Mesothelial cell of epicardium (in vitro differentiated cells): ENCODE measurements around the gene HUS1. TPM values are rescaled to one million over a fixed set of nuclear protein-coding genes. Genes with fewer than 3 reads are reported as not detected.
"Not testable (repeated sequence)": the region's sequence is repeated elsewhere in the genome, so short reads cannot be mapped to it uniquely, and the experiment has no call there.

Experiments
- DNase-seq, 2 experiments: peaks; one replicate each; pipeline ENCODE4 v3.0.0; 2021; ENCODE audit warnings: low spot score in 2 of 2; ENCODE audit not compliant: unreplicated experiment in 2 of 2
- H3K27ac Mint-ChIP-seq: 2 replicates; pipeline ENCODE4 v1.8.0; 2021; ENCODE audit warnings: mixed read lengths
- H3K27me3 Mint-ChIP-seq: 2 replicates; pipeline ENCODE4 v1.8.0; 2021; ENCODE audit warnings: low read depth, mixed read lengths
- H3K36me3 Mint-ChIP-seq: 2 replicates; pipeline ENCODE4 v1.8.0; 2021; ENCODE audit warnings: mixed read lengths
- H3K4me1 Mint-ChIP-seq: 2 replicates; pipeline ENCODE4 v1.8.0; 2021; ENCODE audit warnings: mixed read lengths
- H3K4me3 Mint-ChIP-seq: 2 replicates; pipeline ENCODE4 v1.8.0; 2021; ENCODE audit warnings: mild to moderate bottlenecking, moderate library complexity, mixed read lengths
- H3K9me3 Mint-ChIP-seq: 2 replicates; pipeline ENCODE4 v1.8.0; 2021; ENCODE audit warnings: mixed read lengths
- total RNA-seq: library from RNA; stranded (reverse); gene quantifications from 3 replicates; pipeline ENCODE4 v1.2.1, GENCODE V29; 2021
- TF ChIP-seq, protein P1 (sequence below): fragments of 200-600 bp; sonication (generic); IDR thresholded peaks from one replicate; pipeline ENCODE4 v1.5.0; 2021; ENCODE audit warnings: antibody characterized with exemption; ENCODE audit not compliant: unreplicated experiment

HUS1 gene
- total RNA-seq, 1 donor from 2014 or later = 39.7 TPM

GRCh38 chr7:48011323-48011722 lies 31.9 kb upstream of the HUS1 start:
- Mint-ChIP-seq H3K4me1 (peaks cover 15% of the 10 kb centered on the region), H3K27ac (no peak overlapping the region), H3K4me3 (no peak overlapping the region), H3K9me3 (no peaks in the 10 kb centered on the region), H3K36me3 (no peaks in the 10 kb centered on the region), H3K27me3 (no peaks in the 10 kb centered on the region)
- TF ChIP-seq, protein P1, sequence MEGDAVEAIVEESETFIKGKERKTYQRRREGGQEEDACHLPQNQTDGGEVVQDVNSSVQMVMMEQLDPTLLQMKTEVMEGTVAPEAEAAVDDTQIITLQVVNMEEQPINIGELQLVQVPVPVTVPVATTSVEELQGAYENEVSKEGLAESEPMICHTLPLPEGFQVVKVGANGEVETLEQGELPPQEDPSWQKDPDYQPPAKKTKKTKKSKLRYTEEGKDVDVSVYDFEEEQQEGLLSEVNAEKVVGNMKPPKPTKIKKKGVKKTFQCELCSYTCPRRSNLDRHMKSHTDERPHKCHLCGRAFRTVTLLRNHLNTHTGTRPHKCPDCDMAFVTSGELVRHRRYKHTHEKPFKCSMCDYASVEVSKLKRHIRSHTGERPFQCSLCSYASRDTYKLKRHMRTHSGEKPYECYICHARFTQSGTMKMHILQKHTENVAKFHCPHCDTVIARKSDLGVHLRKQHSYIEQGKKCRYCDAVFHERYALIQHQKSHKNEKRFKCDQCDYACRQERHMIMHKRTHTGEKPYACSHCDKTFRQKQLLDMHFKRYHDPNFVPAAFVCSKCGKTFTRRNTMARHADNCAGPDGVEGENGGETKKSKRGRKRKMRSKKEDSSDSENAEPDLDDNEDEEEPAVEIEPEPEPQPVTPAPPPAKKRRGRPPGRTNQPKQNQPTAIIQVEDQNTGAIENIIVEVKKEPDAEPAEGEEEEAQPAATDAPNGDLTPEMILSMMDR = no peak
- no peak for DNase-seq

DNA sequence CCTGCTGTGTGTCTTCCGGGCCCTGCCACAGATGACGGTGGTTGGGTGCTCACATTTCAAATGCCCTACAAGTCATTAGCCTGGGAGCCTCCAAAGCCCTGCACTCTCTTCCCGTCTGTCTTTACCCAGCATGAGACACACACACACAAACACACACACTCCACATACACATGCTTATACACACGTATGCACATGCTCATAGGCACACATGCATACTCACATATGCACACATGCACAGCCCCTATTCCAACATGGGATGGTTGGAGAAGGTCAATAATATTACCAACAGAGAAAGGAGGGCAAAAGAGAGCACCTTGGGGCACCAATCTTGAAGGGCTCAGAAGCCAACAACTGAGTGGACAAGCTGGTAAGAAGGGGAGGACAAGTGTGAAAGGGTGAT lies 30.5 kb upstream of the HUS1 start:
- H3K4me1 Mint-ChIP-seq = peaks cover 8% of the 10 kb centered on the region
- no peak overlapping the region for H3K4me3 Mint-ChIP-seq

DNA sequence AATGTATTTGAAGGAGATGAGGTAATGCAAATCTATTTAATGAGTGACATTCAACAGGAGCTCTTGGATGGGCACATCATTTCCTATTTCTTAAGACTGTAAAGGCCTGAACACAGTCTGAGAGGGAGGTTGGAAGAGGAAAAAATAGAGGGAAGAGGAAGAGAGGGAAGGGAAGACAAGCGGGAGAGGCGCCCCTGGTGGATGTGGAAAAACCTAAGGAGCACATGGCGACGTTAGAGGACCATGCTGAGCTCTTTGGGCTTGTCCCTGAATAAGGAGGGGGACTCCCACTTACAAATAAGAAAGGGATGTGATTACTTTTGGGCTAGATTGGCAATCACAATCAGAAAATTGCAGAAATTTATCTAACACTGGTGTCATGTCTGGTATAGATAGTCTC lies 29.8 kb upstream of the HUS1 start:
- Mint-ChIP-seq H3K4me3 (no peak overlapping the region), H3K36me3 (no peaks in the 10 kb centered on the region), H3K9me3 (no peaks in the 10 kb centered on the region)

More for the DNA sequence above, 30.5 kb upstream of the HUS1 start:
- no peak for DNase-seq
- TF ChIP-seq, protein P1 = no peak
- Mint-ChIP-seq H3K9me3 (no peaks in the 10 kb centered on the region), H3K27ac (no peak overlapping the region), H3K36me3 (no peaks in the 10 kb centered on the region), H3K27me3 (no peaks in the 10 kb centered on the region)

DNA sequence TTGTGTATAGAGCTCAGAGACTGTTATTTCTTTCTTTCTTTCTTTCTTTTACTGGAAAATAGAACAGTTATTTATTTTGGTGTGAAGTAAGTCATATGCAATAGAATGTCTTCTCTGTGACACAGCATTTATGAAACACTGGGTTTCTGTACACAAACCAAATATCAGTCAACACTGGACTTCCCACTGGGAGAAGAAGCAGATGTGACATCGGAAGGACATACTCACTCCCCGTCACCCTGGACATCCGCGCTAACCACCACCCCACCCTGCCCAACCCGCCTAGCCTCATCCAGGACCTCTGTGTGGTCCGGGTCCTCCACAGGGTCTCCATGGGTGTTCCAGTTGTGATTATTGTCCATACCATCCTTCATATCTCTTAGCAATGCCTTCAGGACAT lies 27.5 kb upstream of the HUS1 start:
- H3K27me3 Mint-ChIP-seq = no peaks in the 10 kb centered on the region
- H3K4me3 Mint-ChIP-seq = no peak overlapping the region
- TF ChIP-seq, protein P1 = no peak

More for the DNA sequence above, 29.8 kb upstream of the HUS1 start:
- no peak overlapping the region for H3K27ac Mint-ChIP-seq
- no peaks in the 10 kb centered on the region for H3K27me3 Mint-ChIP-seq
- peaks cover 12% of the 10 kb centered on the region for H3K4me1 Mint-ChIP-seq
- DNase-seq = no peak
- TF ChIP-seq, protein P1 = no peak

GRCh38 chr7:48004638-48005037 lies 25.2 kb upstream of the HUS1 start:
- Mint-ChIP-seq H3K9me3 (peaks cover 17% of the 10 kb centered on the region), H3K27ac (no peak overlapping the region), H3K27me3 (no peaks in the 10 kb centered on the region), H3K4me3 (no peak overlapping the region), H3K4me1 (peaks cover 8% of the 10 kb centered on the region), H3K36me3 (no peaks in the 10 kb centered on the region)
- TF ChIP-seq, protein P1 = no peak
- no peak for DNase-seq

More for the DNA sequence above, 27.5 kb upstream of the HUS1 start:
- no peak for DNase-seq
- H3K27ac Mint-ChIP-seq = no peak overlapping the region
- H3K36me3 Mint-ChIP-seq = no peaks in the 10 kb centered on the region
- H3K4me1 Mint-ChIP-seq = peaks cover 15% of the 10 kb centered on the region
- peaks cover 7% of the 10 kb centered on the region for H3K9me3 Mint-ChIP-seq

GRCh38 chr7:48004032-48004431 lies 24.6 kb upstream of the HUS1 start:
- no peak overlapping the region for H3K27ac Mint-ChIP-seq
- no peak overlapping the region for H3K4me3 Mint-ChIP-seq
- peaks cover 8% of the 10 kb centered on the region for H3K4me1 Mint-ChIP-seq
- TF ChIP-seq, protein P1 = no peak
- H3K9me3 Mint-ChIP-seq = peaks cover 17% of the 10 kb centered on the region
- H3K36me3 Mint-ChIP-seq = no peaks in the 10 kb centered on the region
- DNase-seq = no peak
- H3K27me3 Mint-ChIP-seq = no peaks in the 10 kb centered on the region

DNA sequence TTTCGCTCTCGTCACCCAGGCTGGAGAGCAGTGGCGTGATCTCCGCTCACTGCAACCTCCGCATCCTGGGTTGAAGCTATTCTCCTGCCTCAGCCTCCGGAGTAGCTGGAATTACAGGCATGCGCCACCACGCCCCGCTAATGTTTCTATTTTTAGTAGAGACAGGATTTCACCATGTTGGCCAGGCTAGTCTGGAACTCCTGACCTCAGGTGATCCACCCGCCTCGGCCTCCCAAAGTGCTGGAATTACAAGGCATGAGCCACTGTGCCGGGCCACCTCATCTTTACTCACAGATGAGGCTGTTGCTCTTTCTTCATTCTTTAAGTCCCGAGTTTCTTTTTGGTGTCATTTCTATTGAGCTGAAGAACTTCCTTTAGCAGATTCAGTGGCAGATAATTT lies 20.7 kb upstream of the HUS1 start:
- not testable (repeated sequence) for H3K4me1 Mint-ChIP-seq, H3K4me3 Mint-ChIP-seq, H3K27me3 Mint-ChIP-seq, H3K36me3 Mint-ChIP-seq, DNase-seq, H3K27ac Mint-ChIP-seq
- H3K9me3 Mint-ChIP-seq = peaks cover 17% of the 10 kb centered on the region
